K562 (cell line): Measurements from ENCODE around the gene NENF. TPM values are rescaled to one million over a fixed set of nuclear protein-coding genes. Genes with fewer than 3 reads are reported as not detected.

ENCODE experiments used
- CBFA2T2 ChIP-seq: fragments of 450-650 bp; conservative IDR thresholded peaks from 2 replicates; pipeline ENCODE4 v1.6.1; 2017; ENCODE audit warnings: mild to moderate bottlenecking
- CBX3 ChIP-seq, 2 experiments: IDR thresholded peaks; 1 replicate in 1 of 2; 2 replicates in 1 of 2; pipeline ENCODE4 v1.6.1; 2012; ENCODE audit warnings: inconsistent platforms in 2 of 2, low read length in 2 of 2, borderline replicate concordance in 1 of 2, control low read depth in 1 of 2
- ETV5 ChIP-seq: sonication (generic); formaldehyde crosslinking; IDR thresholded peaks from 2 replicates; pipeline ENCODE4 v1.4.0; 2020; ENCODE audit warnings: low read depth, mild to moderate bottlenecking, missing genetic modification reagents
- HDAC3 ChIP-seq: fragments of 450-650 bp; IDR thresholded peaks from 2 replicates; pipeline ENCODE4 v1.6.1; 2018; ENCODE audit warnings: borderline replicate concordance, mild to moderate bottlenecking, moderate library complexity; ENCODE audit not compliant: partially characterized antibody
- KLF16 ChIP-seq: IDR thresholded peaks from 2 replicates; pipeline ENCODE4 v1.6.1; 2016; ENCODE audit warnings: antibody characterized with exemption
- MAZ ChIP-seq, 2 experiments: fragments of 450-650 bp in 1 of 2; sonication (generic) in 1 of 2; formaldehyde crosslinking; IDR thresholded peaks in 1 of 2; conservative IDR thresholded peaks in 1 of 2; 2 replicates each; pipeline versions ENCODE4 v1.4.0 to v1.5.0; 2020; ENCODE audit warnings: mild to moderate bottlenecking in 1 of 2, missing genetic modification reagents in 1 of 2
- NR2F6 ChIP-seq: fragments of 450-650 bp; formaldehyde crosslinking; IDR thresholded peaks from 2 replicates; pipeline ENCODE4 v1.4.0; 2020; ENCODE audit warnings: mild to moderate bottlenecking
- PATZ1 ChIP-seq: fragments of 250-450 bp; sonication (Bioruptor Pico); IDR thresholded peaks from 2 replicates; pipeline ENCODE4 v1.5.0; 2020; ENCODE audit warnings: mild to moderate bottlenecking, borderline replicate concordance
- REST ChIP-seq, 2 experiments: fragments of 450-650 bp; formaldehyde crosslinking in 1 of 2; IDR thresholded peaks; 2 replicates each; pipeline versions ENCODE4 v1.4.0 to v1.6.1; 2014 to 2020; ENCODE audit warnings: mild to moderate bottlenecking in 2 of 2, borderline replicate concordance in 1 of 2, low read depth in 1 of 2
- SMC3 ChIP-seq: conservative IDR thresholded peaks from 2 replicates; pipeline ENCODE4 v1.6.1; 2011; ENCODE audit warnings: low read depth, low read length, improper control_type of control experiment; ENCODE audit not compliant: insufficient read depth
- TARDBP ChIP-seq: fragments of 450-650 bp; IDR thresholded peaks from 2 replicates; pipeline ENCODE4 v1.6.1; 2016
- THRA ChIP-seq: fragments of 450-650 bp; IDR thresholded peaks from 2 replicates; pipeline ENCODE4 v1.6.1; 2017; ENCODE audit warnings: mild to moderate bottlenecking, moderate library complexity
- ZNF146 ChIP-seq: IDR thresholded peaks from one replicate; pipeline ENCODE4 v1.6.1; 2018; ENCODE audit warnings: missing compliant biosample characterization; ENCODE audit not compliant: unreplicated experiment
- ZNF316 ChIP-seq: fragments of 450-650 bp; IDR thresholded peaks from 2 replicates; pipeline ENCODE4 v1.6.1; 2016
- ZNF57 ChIP-seq: fragments of 450-650 bp; formaldehyde crosslinking; IDR thresholded peaks from 2 replicates; pipeline ENCODE4 v1.4.0; 2020; ENCODE audit warnings: mild to moderate bottlenecking, moderate library complexity
- polyA plus RNA-seq, 8 experiments: library from polyadenylated mRNA; depleted of rRNA in 4 of 8; stranded (reverse) in 5 of 8; unstranded in 3 of 8; fragments of >200 nt; fragmentation: Nextera tagmentation in 2 of 8; fragmentation: Illumina TruSeq in 1 of 8; extraction: Ambion mirVana in 2 of 8; extraction: Trizol in 1 of 8; gene quantifications; 2 replicates each; pipeline versions ENCODE4 v1.2.1 to v1.2.3, GENCODE V29; 2011 to 2014; ENCODE audit warnings: inconsistent platforms in 1 of 8, missing spikeins in 1 of 8
- total RNA-seq, 7 experiments: library from RNA; depleted of rRNA in 6 of 7; stranded (reverse); fragments of >200 nt in 6 of 7; fragmentation: Illumina TruSeq in 2 of 7; extraction: Trizol in 2 of 7; gene quantifications; 2 replicates each; pipeline versions ENCODE4 v1.2.1 to v1.2.3, GENCODE V29; 2011 to 2021; ENCODE audit warnings: low replicate concordance in 1 of 7

Gene NENF
- total and polyA plus RNA-seq, 9 of the 15 experiments (the other 6 are each of a cell fraction or from before 2014, with no cell fraction given): 6.1 to 100 (median 72.8) TPM

- TF ChIP-seq REST (IDR thresholded peaks at IDR 0.05; ENCODE audit: borderline replicate concordance): peak; percentile 48; the same call in 1 of the 2 replicates
- no peak for TF ChIP-seq REST (CRISPR knock-in tag; IDR thresholded peaks at IDR 0.05; ENCODE audit: low read depth)
- no peak for TF ChIP-seq ZNF146
- TF ChIP-seq TARDBP: no peak
- TF ChIP-seq NR2F6: no peak
- TF ChIP-seq ETV5 (CRISPR knock-in tag): no peak
- TF ChIP-seq HDAC3: no peak
- no peak for TF ChIP-seq ZNF316
- TF ChIP-seq CBFA2T2: no peak
- TF ChIP-seq SMC3: peak; percentile 52
- no peak for TF ChIP-seq THRA
- TF ChIP-seq CBX3 (IDR thresholded peaks at IDR 0.05; ENCODE audit: borderline replicate concordance in 1 of 2, low read length in 2 of 2): peak in 1 of 2 experiments; percentile 85; a peak in 2 of 3 replicates
- no peak for TF ChIP-seq PATZ1
- peak in 1 of 2 experiments; percentile 32; a peak in 1 of 4 replicates for TF ChIP-seq MAZ (CRISPR knock-in tag; conservative IDR thresholded peaks at IDR 0.05 in 1 of 2, IDR thresholded peaks at IDR 0.05 in 1 of 2)
- TF ChIP-seq ZNF57 (CRISPR knock-in tag): no peak
- TF ChIP-seq KLF16: peak; percentile 44; the same call in 1 of the 2 replicates
These were observed 25.1 kb downstream of the NENF start (continued) for GRCh38 chr1:212457740-212458338.
